Measurements from ENCODE around the gene PRR30. TPM values are rescaled to one million over a fixed set of nuclear protein-coding genes. Genes with fewer than 3 reads are reported as not detected.

The PRR30 gene
- total RNA-seq, 3 donors from 2014 or later (not counting 1 experiment from before 2014, with no cell fraction given) = not detected

GRCh38 chr2:27158468-27158867 is 19.3 kb upstream of the PRR30 start:
- H3K4me3 ChIP-seq (ENCODE audit: low read length) = no peak overlapping the region
- no peaks in the 10 kb centered on the region for H3K9me3 Mint-ChIP-seq
- 90% methylated on average over 6 of the region's 6 CpGs for WGBS (ENCODE audit: insufficient coverage)

DNA sequence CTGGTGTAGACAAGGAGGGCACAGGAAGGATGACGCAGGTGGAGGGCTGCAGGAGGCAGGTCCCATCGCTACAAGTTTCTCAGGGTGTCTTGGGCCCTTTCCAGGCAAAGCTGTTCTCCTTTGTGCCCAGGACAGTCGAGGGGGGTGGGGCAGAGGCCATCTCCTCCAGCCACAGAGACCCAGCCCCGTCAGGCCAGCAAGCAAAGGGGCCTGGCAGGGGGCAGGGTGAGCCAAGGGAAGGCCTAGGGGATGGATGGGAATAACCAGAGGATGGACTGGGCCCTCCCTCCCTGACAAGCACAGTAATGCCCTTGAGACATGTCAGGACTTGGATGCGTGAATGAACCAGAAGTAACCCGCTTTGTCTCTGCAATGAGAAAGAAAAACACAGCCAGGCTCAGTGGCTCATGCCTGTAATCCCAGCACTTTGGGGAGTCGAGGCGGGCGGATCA is 15.9 kb upstream of the PRR30 start:
- no peaks in the 10 kb centered on the region for H3K9me3 ChIP-seq (ENCODE audit: control insufficient read depth, insufficient read depth, low read length)
- H3K4me3 ChIP-seq (ENCODE audit: low read length) = no peak overlapping the region
- DNase-seq (no peak), ATAC-seq (no peak)
- Mint-ChIP-seq H3K27me3 (ENCODE audit: low read depth in 2 of 2) (no peaks in the 10 kb centered on the region), H3K36me3 (no peaks in the 10 kb centered on the region), H3K9me3 (no peaks in the 10 kb centered on the region), H3K27ac (no peak overlapping the region), H3K4me1 (no peaks in the 10 kb centered on the region), H3K4me3 (no peak overlapping the region)
- no peak overlapping the region for H3K27ac ChIP-seq (ENCODE audit: low read length)
- H3K27me3 ChIP-seq (ENCODE audit: control insufficient read depth, insufficient read depth, low read length) = no peaks in the 10 kb centered on the region
- TF ChIP-seq, protein P1, sequence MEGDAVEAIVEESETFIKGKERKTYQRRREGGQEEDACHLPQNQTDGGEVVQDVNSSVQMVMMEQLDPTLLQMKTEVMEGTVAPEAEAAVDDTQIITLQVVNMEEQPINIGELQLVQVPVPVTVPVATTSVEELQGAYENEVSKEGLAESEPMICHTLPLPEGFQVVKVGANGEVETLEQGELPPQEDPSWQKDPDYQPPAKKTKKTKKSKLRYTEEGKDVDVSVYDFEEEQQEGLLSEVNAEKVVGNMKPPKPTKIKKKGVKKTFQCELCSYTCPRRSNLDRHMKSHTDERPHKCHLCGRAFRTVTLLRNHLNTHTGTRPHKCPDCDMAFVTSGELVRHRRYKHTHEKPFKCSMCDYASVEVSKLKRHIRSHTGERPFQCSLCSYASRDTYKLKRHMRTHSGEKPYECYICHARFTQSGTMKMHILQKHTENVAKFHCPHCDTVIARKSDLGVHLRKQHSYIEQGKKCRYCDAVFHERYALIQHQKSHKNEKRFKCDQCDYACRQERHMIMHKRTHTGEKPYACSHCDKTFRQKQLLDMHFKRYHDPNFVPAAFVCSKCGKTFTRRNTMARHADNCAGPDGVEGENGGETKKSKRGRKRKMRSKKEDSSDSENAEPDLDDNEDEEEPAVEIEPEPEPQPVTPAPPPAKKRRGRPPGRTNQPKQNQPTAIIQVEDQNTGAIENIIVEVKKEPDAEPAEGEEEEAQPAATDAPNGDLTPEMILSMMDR (IDR thresholded peaks at IDR 0.05) = no peak
- H3K36me3 ChIP-seq (ENCODE audit: control insufficient read depth, insufficient read depth, low read length) = no peaks in the 10 kb centered on the region
- intact Hi-C loops (cut with micrococcal nuclease) = no loop called here
- 87% methylated on average over 9 of the region's 9 CpGs for WGBS (ENCODE audit: insufficient coverage)
- H3K4me1 ChIP-seq (ENCODE audit: control insufficient read depth, insufficient read depth, low read length) = no peaks in the 10 kb centered on the region

More at GRCh38 chr2:27158468-27158867, 19.3 kb upstream of the PRR30 start:
- Histone ChIP-seq H3K4me1 (ENCODE audit: control insufficient read depth, insufficient read depth, low read length) (no peaks in the 10 kb centered on the region), H3K27ac (ENCODE audit: low read length) (no peak overlapping the region), H3K36me3 (ENCODE audit: control insufficient read depth, insufficient read depth, low read length) (no peaks in the 10 kb centered on the region), H3K9me3 (ENCODE audit: control insufficient read depth, insufficient read depth, low read length) (no peaks in the 10 kb centered on the region), H3K27me3 (ENCODE audit: control insufficient read depth, insufficient read depth, low read length) (no peaks in the 10 kb centered on the region)
- DNase-seq = no peak
- H3K4me3 Mint-ChIP-seq = no peak overlapping the region
- ATAC-seq = no peak
- no peak overlapping the region for H3K27ac Mint-ChIP-seq
- TF ChIP-seq, protein P1 (IDR thresholded peaks at IDR 0.05) = no peak
- H3K4me1 Mint-ChIP-seq = no peaks in the 10 kb centered on the region
- intact Hi-C loops (cut with micrococcal nuclease) = no loop called here
- no peaks in the 10 kb centered on the region for H3K27me3 Mint-ChIP-seq (ENCODE audit: low read depth in 2 of 2)
- no peaks in the 10 kb centered on the region for H3K36me3 Mint-ChIP-seq

DNA sequence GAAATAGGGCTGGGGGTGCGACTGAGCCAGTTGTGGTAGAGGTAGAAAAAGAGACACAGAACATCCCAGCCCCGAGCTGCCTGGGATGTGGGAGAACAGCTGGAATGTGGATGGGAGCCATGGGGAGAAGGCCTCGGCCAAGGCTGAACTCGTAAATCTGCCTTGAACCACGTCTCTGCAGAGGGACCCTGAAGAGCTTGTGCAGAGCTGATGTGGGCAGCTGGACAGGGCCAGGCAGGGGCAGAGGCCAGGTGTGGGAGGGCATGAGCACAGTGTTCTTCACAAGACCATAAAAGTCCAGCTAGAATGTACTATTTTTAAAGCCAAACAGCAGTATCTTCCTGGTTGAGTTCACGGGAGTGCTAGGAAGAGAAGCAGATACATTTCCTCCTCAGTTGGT is 15.3 kb upstream of the PRR30 start:
- intact Hi-C loops (cut with micrococcal nuclease) = no loop called here
- WGBS (ENCODE audit: insufficient coverage) = 87% methylated on average over 6 of the region's 6 CpGs
- Mint-ChIP-seq H3K27ac (no peak overlapping the region), H3K4me1 (no peaks in the 10 kb centered on the region), H3K27me3 (ENCODE audit: low read depth in 2 of 2) (no peaks in the 10 kb centered on the region), H3K9me3 (no peaks in the 10 kb centered on the region), H3K36me3 (no peaks in the 10 kb centered on the region), H3K4me3 (no peak overlapping the region)
- Histone ChIP-seq H3K4me1 (ENCODE audit: control insufficient read depth, insufficient read depth, low read length) (no peaks in the 10 kb centered on the region), H3K9me3 (ENCODE audit: control insufficient read depth, insufficient read depth, low read length) (no peaks in the 10 kb centered on the region), H3K4me3 (ENCODE audit: low read length) (no peak overlapping the region), H3K27ac (ENCODE audit: low read length) (no peak overlapping the region), H3K27me3 (ENCODE audit: control insufficient read depth, insufficient read depth, low read length) (no peaks in the 10 kb centered on the region), H3K36me3 (ENCODE audit: control insufficient read depth, insufficient read depth, low read length) (no peaks in the 10 kb centered on the region)
- DNase-seq (no peak), ATAC-seq (no peak)
- TF ChIP-seq, protein P1 (IDR thresholded peaks at IDR 0.05) = no peak

- Histone ChIP-seq H3K4me1 (ENCODE audit: control insufficient read depth, insufficient read depth, low read length) (no peaks in the 10 kb centered on the region), H3K4me3 (ENCODE audit: low read length) (no peak overlapping the region), H3K36me3 (ENCODE audit: control insufficient read depth, insufficient read depth, low read length) (no peaks in the 10 kb centered on the region), H3K27ac (ENCODE audit: low read length) (no peak overlapping the region), H3K9me3 (ENCODE audit: control insufficient read depth, insufficient read depth, low read length) (no peaks in the 10 kb centered on the region), H3K27me3 (ENCODE audit: control insufficient read depth, insufficient read depth, low read length) (no peaks in the 10 kb centered on the region)
- intact Hi-C loops (cut with micrococcal nuclease) = no loop called here
- no peaks in the 10 kb centered on the region for H3K36me3 Mint-ChIP-seq
- H3K27me3 Mint-ChIP-seq (ENCODE audit: low read depth in 2 of 2) = peaks cover 0 to 3% of the 10 kb centered on the region in 2 donors
- no peak overlapping the region for H3K4me3 Mint-ChIP-seq
- ATAC-seq (no peak), DNase-seq (no peak)
- 74% methylated on average over 2 of the region's 2 CpGs for WGBS (ENCODE audit: insufficient coverage)
- H3K27ac Mint-ChIP-seq = no peak overlapping the region
- TF ChIP-seq, protein P1 (IDR thresholded peaks at IDR 0.05) = no peak
- no peaks in the 10 kb centered on the region for H3K9me3 Mint-ChIP-seq
- H3K4me1 Mint-ChIP-seq = no peaks in the 10 kb centered on the region
Observed at GRCh38 chr2:27152796-27153464, 13.7 kb upstream of the PRR30 start.
